ENCODE data around the gene ARL10. TPM values are rescaled to one million over a fixed set of nuclear protein-coding genes. Genes with fewer than 3 reads are reported as not detected.
A peak's percentile ranks its signal among the peaks of the same experiment; 100 is the strongest.

Gene ARL10
- polyA plus RNA-seq, 3 donors = 0.04 to 0.93 TPM; not detected in 1

GRCh38 chr5:176371621-176372539 lies 6.6 kb downstream of the ARL10 start:
- H3K9me3 ChIP-seq (replicated peaks in 1 of 2; ENCODE audit: control insufficient read depth in 1 of 2, insufficient read depth in 1 of 2, low read length in 2 of 2) = no peaks in the 10 kb centered on the region
- peaks cover 3 to 13% of the 10 kb centered on the region in 2 donors for H3K27me3 ChIP-seq (ENCODE audit: control insufficient read depth in 2 of 2, insufficient read depth in 2 of 2, low read length in 2 of 2)
- H3K4me2 ChIP-seq (replicated peaks; ENCODE audit: extremely low read depth, low read length, poor library complexity, severe bottlenecking) = no peak overlapping the region
- H3K4me3 ChIP-seq (replicated peaks in 1 of 3; ENCODE audit: low read depth in 2 of 3, low read length in 3 of 3) = no peak overlapping the region
- no peaks in the 10 kb centered on the region for H3K36me3 ChIP-seq (replicated peaks in 1 of 2; ENCODE audit: control insufficient read depth in 1 of 2, insufficient read depth in 2 of 2, low read length in 2 of 2)
- H3K9ac ChIP-seq (ENCODE audit: insufficient read depth, low read length, poor library complexity, severe bottlenecking) = peak overlapping the region; percentile 2
- Mint-ChIP-seq H3K36me3 (no peaks in the 10 kb centered on the region), H3K4me3 (no peak overlapping the region), H3K9me3 (peaks cover 0 to 5% (median 0%) of the 10 kb centered on the region in 7 donors), H3K4me1 (peaks cover 14% of the 10 kb centered on the region), H3K27ac (peak overlapping the region in 6 of 7 donors; percentile 57 to 88 (median 82)), H3K27me3 (ENCODE audit: low read depth in 3 of 3) (peaks cover 10 to 15% (median 12%) of the 10 kb centered on the region in 3 donors)
- peak; percentile 63 to 85 (median 64) for DNase-seq
- H2AFZ ChIP-seq (ENCODE audit: insufficient read depth, low read depth, low read length, poor library complexity, severe bottlenecking) = peak overlapping the region; percentile 33
- WGBS (ENCODE audit: insufficient coverage) = 92% methylated on average over 10 of the region's 13 CpGs
- peak overlapping the region in 1 of 2 donors; percentile 35 for H3K27ac ChIP-seq (ENCODE audit: low read depth in 1 of 2, low read length in 2 of 2)
- intact Hi-C loops (cut with micrococcal nuclease) = no loop called here
- H4K20me1 ChIP-seq (ENCODE audit: insufficient read depth, low read length) = no peaks in the 10 kb centered on the region
- H3K79me2 ChIP-seq (ENCODE audit: insufficient read depth, low read length) = no peaks in the 10 kb centered on the region
- peaks cover 13 to 21% of the 10 kb centered on the region in 2 donors for H3K4me1 ChIP-seq (ENCODE audit: control insufficient read depth in 1 of 2, insufficient read depth in 2 of 2, low read length in 2 of 2)
- TF ChIP-seq, protein P1, sequence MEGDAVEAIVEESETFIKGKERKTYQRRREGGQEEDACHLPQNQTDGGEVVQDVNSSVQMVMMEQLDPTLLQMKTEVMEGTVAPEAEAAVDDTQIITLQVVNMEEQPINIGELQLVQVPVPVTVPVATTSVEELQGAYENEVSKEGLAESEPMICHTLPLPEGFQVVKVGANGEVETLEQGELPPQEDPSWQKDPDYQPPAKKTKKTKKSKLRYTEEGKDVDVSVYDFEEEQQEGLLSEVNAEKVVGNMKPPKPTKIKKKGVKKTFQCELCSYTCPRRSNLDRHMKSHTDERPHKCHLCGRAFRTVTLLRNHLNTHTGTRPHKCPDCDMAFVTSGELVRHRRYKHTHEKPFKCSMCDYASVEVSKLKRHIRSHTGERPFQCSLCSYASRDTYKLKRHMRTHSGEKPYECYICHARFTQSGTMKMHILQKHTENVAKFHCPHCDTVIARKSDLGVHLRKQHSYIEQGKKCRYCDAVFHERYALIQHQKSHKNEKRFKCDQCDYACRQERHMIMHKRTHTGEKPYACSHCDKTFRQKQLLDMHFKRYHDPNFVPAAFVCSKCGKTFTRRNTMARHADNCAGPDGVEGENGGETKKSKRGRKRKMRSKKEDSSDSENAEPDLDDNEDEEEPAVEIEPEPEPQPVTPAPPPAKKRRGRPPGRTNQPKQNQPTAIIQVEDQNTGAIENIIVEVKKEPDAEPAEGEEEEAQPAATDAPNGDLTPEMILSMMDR (IDR thresholded peaks at IDR 0.05) = no peak

- WGBS (ENCODE audit: insufficient coverage) = 60% methylated on average over 4 of the region's 7 CpGs
- intact Hi-C loops (cut with micrococcal nuclease) = no loop called here
- H4K20me1 ChIP-seq (ENCODE audit: insufficient read depth, low read length) = no peaks in the 10 kb centered on the region
- no peaks in the 10 kb centered on the region for H3K36me3 ChIP-seq (replicated peaks in 1 of 2; ENCODE audit: control insufficient read depth in 1 of 2, insufficient read depth in 2 of 2, low read length in 2 of 2)
- Mint-ChIP-seq H3K36me3 (no peaks in the 10 kb centered on the region), H3K4me3 (peak overlapping the region in 1 of 2 donors; percentile 30), H3K27me3 (ENCODE audit: low read depth in 3 of 3) (peaks cover 1 to 2% (median 2%) of the 10 kb centered on the region in 3 donors), H3K9me3 (no peaks in the 10 kb centered on the region), H3K4me1 (peaks cover 14% of the 10 kb centered on the region), H3K27ac (peak overlapping the region in 2 of 7 donors; percentile 12 to 46)
- H3K79me2 ChIP-seq (ENCODE audit: insufficient read depth, low read length) = no peaks in the 10 kb centered on the region
- H3K9me3 ChIP-seq (replicated peaks in 1 of 2; ENCODE audit: control insufficient read depth in 1 of 2, insufficient read depth in 1 of 2, low read length in 2 of 2) = no peaks in the 10 kb centered on the region
- H3K9ac ChIP-seq (ENCODE audit: insufficient read depth, low read length, poor library complexity, severe bottlenecking) = no peak overlapping the region
- peaks cover 0 to under 1% of the 10 kb centered on the region in 2 donors for H3K27me3 ChIP-seq (ENCODE audit: control insufficient read depth in 2 of 2, insufficient read depth in 2 of 2, low read length in 2 of 2)
- no peak overlapping the region for H3K4me3 ChIP-seq (replicated peaks in 1 of 3; ENCODE audit: low read depth in 2 of 3, low read length in 3 of 3)
- peaks cover 13 to 21% of the 10 kb centered on the region in 2 donors for H3K4me1 ChIP-seq (ENCODE audit: control insufficient read depth in 1 of 2, insufficient read depth in 2 of 2, low read length in 2 of 2)
- H3K4me2 ChIP-seq (replicated peaks; ENCODE audit: extremely low read depth, low read length, poor library complexity, severe bottlenecking) = peak overlapping the region; percentile 8
- no peak overlapping the region for H3K27ac ChIP-seq (ENCODE audit: low read depth in 1 of 2, low read length in 2 of 2)
- peak in 1 of 3 donors; percentile 18 for DNase-seq
- no peak overlapping the region for H2AFZ ChIP-seq (ENCODE audit: insufficient read depth, low read depth, low read length, poor library complexity, severe bottlenecking)
- TF ChIP-seq, protein P1 (IDR thresholded peaks at IDR 0.05) = no peak
These were observed 8.0 kb downstream of the ARL10 start for GRCh38 chr5:176373100-176373818.
